Stimulated activated CD4-positive, alpha-beta T cell treated with anti-CD3 and anti-CD28 coated beads, Interleukin-12 subunit alpha, Interleukin-12 subunit beta, amount 100 ng/mL, for 4 hours (primary cell): Measurements from ENCODE around the gene ASTN2.
"Not testable (repeated sequence)": the region's sequence is repeated elsewhere in the genome, so short reads cannot be mapped to it uniquely, and the experiment has no call there.

Experiments
- DNase-seq: peaks from one replicate; pipeline ENCODE4 v3.0.0-alpha.2; 2020

ASTN2 gene

DNA sequence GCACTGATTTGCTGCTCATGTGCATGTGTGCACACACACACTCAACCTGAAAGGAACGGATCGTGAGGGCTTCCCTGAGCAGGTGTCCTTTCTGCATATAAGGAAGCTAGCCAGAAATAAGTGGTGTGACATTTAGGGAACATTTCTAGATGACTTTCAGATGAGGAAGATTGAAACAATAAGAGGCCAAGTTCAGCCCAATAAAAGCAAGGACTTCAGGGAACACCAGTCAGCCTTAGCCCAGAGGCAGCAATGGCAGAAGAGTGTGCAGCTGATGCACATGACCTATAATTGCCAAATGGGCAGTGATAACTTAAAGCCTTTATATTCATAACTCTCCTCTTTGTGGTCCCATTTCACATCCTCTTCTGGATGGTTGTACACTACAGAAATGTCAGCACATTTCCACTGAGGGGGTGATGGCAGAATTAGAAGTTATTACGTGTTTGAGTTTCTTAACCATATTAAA, 472.2 kb downstream of the ASTN2 start:
- DNase-seq = no peak

DNA sequence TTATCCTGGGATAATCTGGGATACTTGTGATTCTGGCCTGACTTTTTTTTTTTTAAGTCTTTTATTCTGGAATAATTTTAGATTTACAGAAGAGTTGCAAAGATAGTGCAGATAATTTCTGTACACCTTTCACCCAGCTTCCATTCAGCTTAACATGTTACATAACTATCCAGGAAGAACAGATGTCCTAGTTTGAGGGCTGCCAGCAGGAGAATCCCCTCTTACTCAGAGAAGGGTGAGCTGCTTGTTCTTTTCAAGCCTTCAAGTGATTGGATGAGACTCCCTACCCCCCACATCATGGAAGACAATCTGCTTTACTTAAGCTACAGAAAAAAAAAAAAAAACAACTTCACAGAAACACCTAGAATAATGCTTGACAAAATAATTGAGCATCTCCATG, 473.6 kb downstream of the ASTN2 start:
- DNase-seq = no peak

DNA sequence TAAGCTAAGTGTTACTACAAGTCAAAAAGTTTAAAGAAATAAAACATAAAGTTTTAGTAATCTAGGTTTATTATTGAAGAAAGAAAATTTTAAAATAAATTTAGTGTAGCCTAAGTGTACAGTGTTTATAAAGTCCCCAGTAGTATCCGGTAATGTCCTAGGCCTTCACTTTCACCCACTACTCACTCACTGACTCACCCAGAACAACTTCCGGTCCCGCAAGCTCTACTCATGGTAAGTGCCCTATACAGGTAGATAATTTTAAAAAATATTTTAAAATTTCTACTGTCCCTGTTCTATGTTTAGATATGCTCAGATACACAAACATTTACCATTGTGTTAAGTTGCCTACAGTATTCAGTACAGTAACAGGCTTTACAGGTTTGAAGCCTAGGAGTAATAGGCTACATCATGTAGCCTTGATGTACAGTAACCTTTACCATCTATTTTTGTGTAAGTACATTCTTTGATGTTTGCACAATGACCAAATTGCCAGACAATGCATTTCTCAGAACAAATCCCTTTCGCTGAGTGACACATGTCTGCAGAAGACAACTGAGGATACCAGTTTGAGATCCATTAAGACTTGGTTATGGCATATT, 474.1 kb downstream of the ASTN2 start:
- no peak for DNase-seq

DNA sequence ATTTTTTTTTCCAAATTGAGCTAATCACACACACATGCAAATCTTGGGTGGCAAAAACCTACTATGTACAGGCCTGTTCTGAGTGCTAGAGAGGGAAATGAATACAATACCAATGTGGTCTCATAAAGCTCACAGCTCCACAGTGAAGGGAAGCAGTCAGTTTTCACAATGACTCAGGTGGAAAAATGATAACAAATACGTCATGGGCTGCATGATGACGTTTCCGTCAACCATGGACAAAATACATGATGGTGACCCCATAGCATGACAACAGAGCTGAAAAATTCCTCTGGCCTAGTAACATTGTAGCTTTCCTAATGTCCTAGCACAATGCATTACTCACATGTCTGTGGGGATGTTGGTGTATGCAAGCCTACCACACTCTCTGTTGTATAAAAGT, 475.2 kb downstream of the ASTN2 start:
- no peak for DNase-seq

DNA sequence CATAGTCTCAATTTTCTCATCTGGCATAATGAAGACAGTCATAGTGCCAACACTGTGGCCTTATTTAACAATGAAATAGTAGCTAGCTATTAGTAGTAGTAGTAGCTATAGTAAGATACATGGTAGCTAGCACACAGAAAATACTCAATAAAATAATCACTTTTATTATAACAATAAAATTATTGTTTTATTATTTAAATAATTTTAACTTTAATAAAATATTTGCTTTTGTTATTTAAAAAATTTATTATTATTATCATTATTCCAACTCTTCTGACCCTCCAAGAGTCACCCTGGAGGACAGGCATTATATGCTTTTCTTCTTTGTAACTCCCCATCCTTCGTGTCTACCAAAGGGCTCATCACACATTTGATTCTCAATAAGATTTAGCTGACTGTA, 475.7 kb downstream of the ASTN2 start:
- DNase-seq = no peak

DNA sequence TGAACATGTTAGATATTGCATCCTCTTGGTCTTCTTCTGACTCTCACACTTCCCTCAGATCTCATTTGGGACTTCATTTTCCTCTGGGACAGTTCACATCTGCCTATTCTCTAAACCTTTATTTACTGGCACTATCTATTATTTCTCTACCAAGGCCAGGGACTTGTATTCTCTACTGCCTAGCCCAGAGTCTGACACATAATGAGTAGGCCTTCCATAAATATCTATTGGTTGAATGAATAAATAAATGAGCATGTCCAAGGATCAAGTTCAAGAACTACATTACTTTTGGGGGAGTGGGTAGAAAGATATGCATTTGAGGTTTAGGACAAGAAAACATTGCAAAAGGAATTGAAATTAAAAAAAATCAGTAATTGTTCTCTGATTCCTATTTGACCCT, 477.5 kb downstream of the ASTN2 start:
- no peak for DNase-seq

DNA sequence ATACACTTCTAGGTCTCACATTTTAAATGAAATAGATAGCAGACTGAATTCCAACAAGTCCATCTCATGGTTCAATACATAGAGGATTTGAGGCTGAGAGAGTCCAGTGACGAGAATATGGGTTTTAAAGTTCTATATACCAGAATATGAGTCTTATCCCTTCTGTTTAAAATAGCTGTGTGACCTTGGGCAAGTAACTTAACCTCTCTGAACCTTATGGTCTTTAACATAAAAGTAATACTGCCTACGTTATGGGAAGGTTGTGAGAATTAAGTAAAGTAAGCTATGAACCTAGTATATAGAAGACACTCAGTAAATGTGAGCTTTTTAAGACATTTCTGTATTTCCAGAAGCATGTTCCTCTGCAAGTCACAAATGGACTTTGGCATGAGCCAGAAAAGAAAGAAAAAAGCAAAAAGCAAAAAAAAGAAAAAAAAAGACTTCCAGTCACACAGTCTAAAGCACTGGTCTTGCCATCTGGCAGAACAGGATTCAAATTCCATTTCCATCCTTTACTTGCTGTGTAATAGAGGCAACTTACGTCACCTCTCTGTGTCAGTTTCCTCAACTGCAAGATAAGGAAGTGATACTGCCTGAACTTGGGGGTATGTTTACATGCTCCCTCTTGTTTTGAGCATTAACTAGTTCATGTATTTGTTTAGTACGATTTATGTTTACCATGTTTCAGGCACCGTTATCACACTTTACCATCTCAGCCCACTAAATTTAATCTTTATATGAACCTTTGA, 479.5 kb downstream of the ASTN2 start:
- no peak for DNase-seq

DNA sequence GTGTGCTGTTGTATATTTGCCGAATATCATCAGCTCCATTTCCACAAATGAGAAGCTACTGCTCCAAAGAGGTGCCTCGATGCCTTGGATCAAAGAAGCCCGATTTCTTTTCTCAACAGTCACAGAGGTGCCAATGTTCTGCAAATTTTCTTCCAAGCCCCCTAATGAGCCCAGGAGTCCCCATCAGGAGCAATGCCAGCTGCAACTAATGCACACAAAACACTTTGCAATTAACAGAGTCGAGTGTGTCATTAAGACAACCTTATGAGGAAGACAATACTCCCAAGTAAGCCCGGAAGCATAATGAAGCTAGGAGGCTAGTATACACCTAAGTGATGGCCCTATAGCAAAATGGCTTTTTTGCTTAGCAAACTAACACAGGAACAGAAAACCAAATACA, 480.7 kb downstream of the ASTN2 start:
- no peak for DNase-seq

DNA sequence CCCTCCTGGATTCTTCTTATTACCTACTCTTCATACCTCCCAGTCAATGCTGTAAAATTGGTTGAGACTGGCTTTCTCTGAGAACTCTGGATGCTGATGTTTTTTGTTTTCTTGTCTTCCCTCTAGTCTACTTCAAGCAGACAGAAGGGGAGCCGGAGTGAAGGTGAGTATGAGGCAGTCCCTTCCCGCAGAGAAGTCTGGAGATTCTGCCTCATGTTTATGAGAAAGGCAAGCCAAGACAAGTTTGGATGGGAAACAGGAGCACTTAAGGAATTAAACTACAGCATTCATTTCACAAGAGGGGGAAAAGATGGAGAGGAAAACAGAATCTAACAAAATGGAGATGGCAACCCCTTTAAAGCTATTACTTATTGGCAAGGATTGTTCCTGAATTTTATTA, 481.6 kb downstream of the ASTN2 start:
- DNase-seq = no peak

DNA sequence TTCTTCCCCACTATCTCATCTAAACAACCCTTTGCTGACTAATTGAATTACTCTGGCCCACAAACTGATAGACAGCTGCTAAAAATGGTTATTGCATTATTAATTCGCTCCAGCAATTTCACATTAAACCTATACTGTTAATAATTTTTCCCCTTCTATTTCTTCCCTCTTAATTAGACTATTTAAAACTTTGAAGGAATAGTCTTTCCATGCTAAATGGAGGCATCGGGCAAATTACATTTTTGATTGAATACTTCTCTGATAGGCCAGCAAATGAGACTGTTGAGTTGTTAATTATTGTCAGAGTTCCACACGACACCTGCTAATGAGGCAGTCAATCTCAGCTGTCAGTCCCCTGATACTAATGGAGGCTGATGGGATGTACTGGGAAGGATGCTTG, 485.2 kb downstream of the ASTN2 start:
- DNase-seq = no peak

DNA sequence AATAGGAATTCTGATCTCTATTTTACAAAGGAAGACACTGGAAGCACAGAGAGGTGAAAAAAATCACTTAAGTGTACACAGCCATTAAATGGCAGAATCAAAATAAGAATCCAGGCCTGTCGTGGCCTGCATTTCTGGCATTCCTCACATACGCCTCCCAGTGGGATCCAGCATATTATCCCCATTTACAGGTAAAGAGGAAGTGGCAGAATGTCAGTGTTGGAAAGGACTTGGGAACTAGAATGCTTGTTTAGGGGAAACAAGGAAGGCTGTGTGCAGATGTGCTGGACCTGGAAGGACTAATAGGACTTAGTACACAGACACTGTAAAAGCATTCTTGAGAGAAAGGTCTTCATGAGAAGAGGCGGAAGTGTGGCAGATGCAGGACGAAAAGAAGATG, 486.0 kb downstream of the ASTN2 start:
- no peak for DNase-seq

DNA sequence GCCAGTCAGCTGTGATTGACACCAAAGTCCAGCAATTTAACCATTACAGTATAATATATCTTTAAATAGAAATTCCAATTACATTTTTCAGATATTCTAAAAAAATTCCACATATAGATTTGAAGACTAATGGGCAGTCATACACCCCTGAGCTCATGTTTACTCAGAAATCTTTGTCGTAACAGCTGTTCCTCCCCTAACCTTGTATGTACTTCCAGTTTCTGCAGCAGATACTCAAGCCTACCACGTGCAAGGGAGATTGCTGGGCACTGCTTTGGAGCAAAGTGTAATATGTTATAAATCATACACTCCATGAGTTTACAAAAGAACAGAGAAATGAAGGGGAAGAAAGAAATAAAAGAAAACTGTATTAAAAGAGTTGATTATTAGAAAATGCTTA, 486.6 kb downstream of the ASTN2 start:
- no peak for DNase-seq

DNA sequence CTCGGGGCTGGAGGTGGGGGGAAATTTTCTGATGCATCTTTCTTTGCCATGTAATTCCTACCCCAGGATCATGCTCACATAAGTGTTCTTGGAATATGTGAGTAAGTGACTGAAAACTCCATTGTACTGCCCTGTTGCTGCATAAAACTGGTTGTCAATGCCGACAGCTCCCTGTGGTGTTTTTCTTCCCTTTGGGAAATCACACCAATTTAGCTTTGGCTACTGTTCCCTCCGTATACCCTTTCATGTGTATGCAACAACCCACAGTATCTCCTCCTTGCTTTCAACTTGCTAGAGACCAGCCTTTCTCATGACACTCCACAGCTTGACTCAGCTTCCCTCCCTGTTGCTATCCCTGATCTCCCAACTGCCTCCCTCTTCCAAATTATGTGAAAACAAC, 487.1 kb downstream of the ASTN2 start:
- no peak for DNase-seq

DNA sequence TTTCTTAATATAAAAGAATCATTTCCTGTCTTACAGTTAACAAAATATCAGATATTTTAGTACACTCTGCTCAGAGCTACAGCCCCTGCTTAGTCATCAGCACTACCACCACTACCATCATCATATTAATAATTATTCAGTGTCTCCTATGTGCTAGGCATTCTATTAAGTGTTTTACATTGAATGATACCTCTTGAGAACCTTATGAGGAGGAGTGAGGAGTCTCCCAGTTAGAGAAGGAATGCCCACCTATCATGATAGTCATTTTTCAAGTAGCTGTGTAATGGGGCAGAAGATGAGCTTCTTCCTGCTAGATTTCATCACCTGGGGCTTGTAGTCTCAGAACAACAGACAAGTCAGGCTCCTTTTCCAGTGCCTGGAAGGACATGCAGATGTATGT, 489.7 kb downstream of the ASTN2 start:
- DNase-seq = no peak

DNA sequence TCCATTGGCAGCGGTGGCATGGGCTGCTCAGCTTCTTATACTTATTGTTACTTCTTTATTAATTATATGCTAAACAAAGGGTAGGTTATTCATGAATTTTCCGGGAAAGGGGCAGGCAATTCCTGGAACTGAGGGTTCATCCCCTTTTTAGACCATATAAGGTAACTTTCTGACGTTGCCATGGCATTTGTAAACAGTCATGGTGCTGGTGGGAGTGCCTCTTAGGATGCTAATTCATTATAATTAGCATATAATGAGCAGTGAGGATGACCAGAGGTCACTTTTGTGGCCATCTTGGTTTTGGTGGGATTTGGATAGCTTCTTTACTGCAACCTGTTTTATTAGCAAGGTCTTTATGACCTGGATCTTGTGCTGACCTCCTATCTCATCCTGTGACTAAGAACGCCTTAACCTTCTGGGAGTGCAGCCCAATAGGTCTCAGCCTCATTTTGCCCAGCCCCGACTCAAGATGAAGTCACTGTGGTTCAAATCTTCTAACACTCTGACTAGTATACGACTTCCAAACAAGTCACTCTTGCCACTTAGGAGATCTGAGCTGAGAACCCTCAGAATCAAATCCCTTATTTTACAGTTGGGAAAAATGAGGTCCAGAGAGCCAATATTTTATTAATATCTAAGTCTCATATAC, 490.3 kb downstream of the ASTN2 start:
- DNase-seq = no peak

DNA sequence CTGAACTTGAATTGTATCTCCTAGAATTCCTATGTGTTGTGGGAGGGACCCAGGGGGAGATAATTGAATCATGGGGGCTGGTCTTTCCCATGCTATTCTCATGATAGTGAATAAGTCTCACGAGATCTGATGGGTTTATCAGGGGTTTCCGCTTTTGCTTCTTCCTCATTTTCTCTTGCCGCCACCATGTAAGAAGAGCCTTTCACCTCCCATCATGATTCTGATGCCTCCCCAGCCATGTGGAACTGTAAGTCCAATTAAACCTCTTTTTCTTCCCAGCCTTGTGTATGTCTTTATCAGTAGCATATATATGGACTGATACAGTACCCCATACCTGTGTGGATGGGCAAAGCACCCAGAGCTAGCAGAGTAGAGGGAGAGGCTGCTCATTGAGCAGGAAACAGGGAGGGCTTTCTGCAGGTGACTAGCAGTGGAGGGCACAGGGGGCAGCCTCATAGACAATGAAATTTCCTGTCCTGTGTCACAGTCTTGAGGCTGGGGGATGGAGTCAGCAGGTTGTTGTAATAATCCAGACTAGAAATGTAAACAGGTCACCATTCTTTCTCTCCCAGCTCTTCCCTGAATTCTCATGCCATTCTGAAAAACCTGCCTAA, 496.9 kb downstream of the ASTN2 start:
- not testable (repeated sequence) for DNase-seq

DNA sequence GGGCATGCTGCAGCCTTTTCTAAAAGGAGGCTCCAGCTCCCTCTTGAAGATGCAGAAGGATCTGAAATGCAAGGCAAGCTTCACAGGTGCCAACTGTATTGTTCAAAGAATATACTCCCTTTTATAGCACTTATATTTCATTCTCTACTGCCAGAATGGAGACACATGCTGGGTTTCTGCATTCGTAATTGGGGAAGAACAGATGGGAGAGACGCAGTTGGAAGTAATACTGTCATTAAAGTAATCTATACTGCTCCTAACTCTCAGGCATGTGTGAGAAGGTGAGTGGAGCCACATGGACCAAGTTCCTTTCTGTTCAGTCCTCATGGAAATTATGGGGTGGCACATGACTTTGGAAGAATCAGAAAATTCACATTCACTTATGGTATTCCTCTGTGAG, 501.3 kb downstream of the ASTN2 start:
- no peak for DNase-seq

DNA sequence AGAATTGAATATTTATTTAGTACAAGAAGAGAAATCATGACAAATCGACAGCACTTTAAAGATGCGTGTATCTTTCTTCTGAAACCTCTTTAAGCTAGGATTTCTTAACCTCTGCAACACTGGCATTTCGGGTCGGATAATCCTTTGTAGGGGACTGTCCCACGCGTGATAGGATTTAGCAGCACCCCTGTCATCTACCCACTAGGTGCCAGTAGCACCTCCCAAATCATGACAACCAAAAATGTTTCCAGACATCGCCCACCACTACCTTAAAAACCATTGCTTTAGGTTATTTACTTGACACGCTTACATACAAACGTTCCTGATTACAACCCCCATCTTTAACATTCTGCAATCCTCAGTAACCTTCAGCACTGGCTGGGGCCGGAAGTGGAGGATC, 504.7 kb downstream of the ASTN2 start:
- no peak for DNase-seq

DNA sequence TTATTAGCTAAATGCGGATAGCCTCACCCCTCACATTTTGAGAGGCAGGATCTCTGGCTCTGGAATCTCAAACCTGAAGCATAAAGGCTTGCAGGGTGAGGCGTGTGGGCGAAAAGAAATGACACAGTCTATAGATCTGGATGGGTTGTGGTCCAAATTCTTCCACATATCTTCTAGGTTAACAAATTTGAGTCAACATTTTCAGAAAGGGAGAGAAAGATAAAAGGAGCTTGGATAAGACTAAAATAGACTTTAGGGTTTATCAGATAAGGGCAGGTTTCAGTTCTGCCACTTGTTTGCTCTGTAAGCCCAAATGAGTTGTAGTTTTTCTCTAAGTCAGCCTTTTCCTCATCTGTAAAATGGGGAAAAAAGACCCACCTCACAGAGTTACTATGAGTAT, 506.9 kb downstream of the ASTN2 start:
- DNase-seq = no peak

DNA sequence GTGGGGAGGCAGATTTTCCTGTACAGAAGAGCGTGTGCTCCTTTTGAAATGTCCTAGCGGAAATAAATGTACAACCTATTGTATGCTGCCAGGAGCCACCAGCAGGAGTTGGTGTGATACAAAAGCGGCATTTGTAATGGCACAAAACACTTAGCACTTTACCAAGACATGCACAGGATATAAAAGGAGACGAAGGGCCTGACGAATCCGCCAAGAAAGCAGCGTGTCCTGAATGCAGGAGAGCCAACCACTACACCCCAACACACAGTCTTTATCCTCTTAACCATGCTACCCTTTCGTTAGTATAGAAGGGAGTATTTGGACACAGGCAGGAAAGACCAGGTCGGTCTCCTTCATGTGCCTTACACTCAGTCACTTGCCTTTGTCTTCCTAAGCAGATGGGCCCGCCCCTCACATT, 509.7 kb downstream of the ASTN2 start:
- DNase-seq = no peak

DNA sequence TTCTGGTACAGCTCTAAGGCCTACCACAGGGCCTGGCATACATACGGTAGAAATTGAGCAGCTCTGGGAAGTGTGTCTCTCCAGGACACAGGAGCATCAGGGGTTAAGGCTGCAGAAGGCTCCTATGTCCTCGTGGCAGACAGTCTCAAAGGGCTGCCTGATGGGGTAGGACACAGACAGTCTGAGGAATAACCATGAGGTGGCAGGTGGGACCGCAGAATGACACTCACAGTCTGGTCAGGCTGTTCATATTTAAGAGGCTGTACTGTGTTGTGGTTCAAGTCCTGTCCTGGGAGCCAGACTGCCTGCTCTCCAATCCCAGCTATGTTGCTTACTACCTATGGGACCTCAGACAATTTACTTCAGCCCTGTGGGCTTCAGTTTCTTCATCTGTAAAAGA, 510.7 kb downstream of the ASTN2 start:
- no peak for DNase-seq

DNA sequence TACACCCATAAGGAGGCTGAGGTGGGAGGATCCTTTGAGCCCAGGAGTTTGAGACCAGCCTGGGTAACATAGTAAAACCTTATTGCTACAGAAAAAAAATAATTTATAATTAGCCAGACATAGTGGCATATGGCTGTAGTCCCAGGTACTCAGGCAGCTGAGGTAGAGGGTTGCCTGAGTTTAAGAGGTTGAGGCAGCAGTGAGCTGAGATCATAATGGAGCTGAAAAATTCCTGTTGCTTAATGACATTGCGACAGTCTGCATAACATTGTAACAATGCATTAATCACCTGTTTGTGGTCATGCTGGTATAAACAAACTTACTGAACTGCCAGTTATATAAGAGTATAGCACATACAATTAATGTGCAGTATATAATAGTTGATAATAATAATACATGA, 513.6 kb downstream of the ASTN2 start:
- no peak for DNase-seq

DNA sequence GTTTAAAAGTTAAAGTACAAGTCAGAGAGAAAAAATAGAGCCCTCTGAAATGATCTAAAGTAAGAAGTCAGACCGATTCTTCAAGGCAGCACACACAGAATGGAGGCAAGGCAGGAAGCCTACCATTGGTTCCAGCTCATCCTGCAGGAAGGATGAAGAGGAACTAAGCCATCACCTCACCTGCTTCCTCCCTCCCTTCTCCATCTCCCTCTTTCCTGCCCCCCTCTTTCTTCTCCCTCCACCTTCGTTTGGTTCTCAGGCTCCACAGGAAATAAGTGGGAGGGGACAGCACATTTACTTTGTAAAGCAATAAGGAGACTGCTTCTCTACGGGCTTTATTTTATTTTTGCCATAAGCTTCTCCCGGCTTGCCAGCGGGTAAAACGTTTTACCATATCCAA, 514.3 kb downstream of the ASTN2 start:
- DNase-seq = no peak

DNA sequence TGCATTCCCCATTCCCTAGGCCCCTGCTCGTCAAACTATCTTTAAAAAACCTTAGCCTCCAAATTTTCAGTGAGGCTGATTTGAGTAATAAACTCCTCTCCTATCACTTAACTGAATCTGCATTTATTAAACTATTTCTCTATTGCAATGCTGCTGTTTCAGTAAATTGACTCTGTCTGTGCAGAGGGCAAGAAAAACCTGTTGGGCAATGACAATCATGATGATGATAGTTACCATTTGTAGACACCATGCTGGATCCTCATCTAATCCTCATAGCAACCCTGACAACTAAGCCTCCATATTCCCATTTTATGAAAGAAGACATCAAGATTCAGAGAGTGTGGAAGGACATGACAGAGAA, 514.9 kb downstream of the ASTN2 start:
- DNase-seq = no peak
